ENCODE measurements around the gene RAB40C. TPM values are rescaled to one million over a fixed set of nuclear protein-coding genes. Genes with fewer than 3 reads are reported as not detected.

RAB40C gene
- polyA plus RNA-seq, 12 donors: 8.8 to 25.9 (median 10.6) TPM; not detected in 1

DNA sequence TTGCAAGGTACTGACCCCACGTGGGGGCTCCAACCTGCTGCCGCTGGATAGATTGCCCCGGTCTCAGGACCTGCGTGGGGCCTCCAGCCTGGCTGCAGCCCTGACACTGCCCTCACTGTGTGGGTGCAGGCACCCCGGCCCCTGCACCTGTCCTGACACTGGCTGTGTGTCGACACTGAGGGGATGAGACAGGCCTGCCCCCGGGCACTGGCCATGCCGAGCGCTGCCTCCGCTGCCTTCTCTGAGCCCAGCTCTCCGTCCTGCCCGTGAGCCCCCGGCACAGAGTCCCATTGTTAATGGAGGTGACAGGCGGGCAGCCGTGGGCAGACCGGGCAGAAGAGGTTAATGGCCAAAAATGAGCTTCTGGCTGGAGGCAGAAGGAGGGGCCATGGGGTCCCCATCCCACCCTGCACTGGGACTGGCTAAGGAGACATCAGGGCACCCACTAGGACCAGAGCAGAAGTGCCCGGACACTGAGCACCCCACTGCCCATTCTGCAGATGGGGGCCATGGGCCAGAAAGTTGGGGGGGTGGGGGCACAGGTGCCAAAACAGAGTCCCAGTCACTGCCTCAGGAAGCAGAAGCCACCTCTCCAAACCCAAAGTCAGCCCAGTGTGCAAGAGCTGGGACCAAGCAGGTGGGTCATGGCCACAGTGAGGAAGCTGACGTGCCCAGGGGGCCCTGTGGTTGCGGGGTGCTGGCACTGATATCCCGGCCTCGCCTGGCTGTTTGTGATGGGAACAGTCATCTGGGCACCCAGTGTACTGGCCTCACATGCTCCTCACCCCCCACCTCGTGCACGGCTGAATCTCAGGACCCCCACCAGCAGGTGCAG lies 32.2 kb upstream of the RAB40C start:
- no peak for DNase-seq

DNA sequence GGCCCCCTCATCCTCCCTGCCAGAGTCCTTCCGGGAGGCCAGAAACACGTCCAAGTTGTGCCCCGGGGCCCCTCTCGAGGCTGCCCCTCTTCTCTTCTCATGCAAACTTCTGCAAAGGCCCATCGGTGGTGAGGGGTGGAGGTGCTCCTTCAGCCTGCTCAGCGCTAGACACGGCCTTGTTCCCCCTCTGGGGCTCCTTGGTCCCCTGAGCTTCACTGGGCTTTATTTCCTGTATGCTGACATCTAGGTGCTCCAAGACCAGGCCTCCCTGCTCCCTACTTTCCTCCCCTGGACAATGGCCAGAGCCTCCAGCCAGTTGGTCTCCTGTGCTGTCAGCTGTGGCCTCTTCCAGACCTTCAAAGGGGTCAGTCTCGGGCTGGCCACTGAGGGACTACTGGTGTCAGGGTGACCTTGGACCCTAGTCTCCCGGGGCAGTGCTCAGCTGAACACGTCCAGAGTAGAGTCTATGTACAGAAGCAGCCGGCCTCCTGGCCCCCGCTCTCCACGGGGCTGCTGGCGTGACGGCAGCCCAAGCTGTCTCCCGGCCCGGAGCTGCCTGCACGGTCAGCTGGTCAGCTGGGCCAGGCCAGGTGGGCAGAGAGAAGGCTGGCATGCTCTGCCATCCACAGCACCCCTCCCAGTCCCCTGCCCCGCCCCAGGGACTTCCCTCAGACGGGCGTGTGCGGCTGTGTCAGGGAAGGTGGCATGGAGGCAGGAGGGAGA lies 31.4 kb upstream of the RAB40C start:
- DNase-seq: no peak

DNA sequence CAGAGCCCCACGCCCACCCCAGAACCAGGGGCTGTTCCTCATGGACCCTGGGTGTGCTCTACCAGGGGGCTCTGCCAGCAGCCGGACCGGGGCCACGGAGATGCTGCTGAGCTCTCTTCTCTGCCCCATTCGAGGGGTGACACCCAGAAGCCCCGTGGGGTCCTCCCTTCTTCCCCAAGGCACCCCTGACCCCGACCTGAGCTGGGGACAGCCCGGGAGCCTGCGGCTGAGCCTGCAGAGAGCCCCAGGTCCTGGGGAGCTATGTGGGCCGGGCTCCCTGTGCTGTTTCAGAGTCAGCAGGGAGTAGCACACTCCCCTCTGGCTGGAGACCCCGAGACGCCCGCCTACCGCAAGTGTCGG lies 30.9 kb upstream of the RAB40C start:
- no peak for DNase-seq

DNA sequence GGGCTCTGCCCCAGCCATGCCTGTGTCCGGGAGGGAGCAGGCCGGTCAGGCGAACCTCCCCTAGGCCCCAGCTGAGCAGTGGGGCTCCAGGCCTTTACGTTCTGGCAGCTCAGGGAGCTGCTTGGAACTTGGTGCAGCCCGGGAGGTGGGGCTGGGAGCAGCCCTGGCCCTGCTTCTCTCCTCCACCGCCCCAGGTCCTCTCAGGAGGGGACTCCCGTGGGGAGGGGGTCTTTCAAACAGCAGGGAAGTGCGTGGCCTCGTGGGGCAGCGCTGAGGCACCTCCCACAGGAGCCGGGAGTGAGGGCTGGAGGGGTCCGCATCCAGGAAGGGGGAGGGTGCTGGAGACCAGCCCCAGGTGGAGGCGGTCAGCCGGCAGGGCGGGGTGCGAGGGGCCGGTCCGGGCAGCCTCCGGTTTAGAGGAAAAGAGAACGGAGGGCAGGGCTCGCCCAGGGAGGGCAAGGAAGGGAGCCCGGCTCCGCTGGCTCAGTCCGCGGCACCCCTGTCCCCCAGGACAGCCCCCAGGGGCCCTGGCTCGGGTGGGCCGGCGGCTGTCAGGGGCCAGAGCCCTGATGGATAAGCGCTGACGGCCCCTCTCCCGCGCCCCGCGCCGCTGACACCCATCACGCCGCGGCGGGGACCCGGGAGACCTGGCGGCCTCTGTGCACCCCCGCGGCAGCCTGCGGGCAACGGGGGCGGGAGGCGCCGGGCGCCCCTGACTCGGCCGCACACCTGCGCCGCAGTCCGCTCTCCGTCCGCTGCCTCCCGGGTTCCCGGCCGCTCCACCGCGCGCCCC lies 30.3 kb upstream of the RAB40C start:
- DNase-seq: no peak

DNA sequence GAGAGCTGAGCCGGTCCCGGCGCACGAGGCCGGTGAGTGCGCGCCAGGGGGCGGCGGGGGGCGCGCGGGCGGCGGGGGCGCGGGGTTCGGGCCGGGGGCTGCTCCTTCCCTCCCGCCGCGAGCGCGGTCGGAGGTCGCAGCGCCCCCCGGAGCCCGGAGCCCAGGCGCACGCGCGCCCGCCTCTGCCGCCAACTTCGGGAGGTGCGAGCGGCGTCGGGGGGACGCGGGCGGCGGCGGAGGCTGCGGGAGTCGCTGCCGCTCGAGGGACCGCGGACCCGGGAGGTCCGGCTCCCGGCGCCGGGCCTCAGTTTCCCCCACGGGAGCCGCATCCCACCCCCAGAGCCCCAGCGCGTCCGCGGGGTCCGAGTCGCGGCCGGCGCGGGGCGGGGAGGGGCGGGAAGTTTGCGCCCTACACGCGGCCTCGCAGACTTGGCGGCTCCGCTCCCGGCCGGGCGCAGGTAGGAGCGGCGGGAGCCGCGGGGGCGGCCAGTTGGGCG lies 29.6 kb upstream of the RAB40C start, which contains the start of gene PRR35:
TSS of gene PRR35 (plus strand) at position 191 of the 497 bp plus-strand sequence. CDS start 2,901 bp downstream, outside the sequence.
- no peak for DNase-seq

DNA sequence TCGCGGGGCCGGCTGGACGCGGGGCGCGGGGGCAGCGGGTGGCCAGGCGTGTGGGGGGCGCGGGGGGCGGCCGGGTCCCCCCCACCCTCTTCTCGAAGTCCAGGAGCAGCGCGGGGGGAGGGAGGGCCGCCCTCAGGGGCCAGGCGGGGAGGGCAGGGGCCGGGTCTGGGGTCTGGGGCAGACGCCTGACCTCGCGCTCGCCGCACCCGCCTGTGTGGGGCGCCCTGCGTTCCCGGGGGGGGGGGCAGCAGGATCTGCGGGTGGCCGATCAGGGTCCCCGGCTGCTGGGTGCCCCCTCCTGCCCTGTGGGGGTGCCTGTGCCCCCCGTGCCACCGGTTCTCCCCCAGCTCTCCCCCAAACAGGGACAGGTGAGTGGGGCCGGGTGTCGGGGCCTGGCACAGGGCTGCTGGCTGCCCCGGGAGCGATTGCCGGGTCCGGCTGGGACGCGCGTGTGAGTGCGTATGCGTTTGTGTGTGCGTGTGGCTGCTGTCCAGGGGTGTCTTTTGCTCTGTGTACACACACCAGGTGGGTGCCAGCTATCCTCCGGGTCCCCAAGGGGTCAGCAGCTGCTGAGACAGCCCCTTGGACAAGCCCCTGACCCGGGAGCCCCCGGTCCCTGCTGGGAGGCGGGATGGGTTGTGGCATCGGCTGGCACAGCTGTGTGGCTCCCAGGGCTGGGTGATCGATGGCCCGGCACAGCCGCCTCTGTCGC lies 29.0 kb upstream of the RAB40C start:
- DNase-seq: no peak

DNA sequence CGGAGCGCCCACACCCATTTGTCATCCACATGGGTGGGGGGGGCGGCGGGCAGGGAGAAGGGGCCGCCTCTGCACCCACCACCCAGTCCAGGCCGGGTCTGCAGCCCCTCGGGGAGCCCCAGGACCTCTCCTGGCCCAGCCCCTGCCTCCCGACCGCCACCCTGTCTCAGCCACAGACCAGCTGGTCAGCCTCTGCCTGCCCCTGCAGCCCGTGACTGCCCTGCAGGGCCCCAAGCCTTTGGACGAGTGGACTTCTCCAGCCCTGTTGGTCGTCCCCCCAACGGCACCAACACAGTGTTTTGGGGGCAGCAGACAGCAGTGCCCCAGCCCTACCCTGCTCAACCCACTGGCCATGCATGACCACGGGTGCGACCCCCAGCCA lies 28.5 kb upstream of the RAB40C start:
- DNase-seq: no peak

DNA sequence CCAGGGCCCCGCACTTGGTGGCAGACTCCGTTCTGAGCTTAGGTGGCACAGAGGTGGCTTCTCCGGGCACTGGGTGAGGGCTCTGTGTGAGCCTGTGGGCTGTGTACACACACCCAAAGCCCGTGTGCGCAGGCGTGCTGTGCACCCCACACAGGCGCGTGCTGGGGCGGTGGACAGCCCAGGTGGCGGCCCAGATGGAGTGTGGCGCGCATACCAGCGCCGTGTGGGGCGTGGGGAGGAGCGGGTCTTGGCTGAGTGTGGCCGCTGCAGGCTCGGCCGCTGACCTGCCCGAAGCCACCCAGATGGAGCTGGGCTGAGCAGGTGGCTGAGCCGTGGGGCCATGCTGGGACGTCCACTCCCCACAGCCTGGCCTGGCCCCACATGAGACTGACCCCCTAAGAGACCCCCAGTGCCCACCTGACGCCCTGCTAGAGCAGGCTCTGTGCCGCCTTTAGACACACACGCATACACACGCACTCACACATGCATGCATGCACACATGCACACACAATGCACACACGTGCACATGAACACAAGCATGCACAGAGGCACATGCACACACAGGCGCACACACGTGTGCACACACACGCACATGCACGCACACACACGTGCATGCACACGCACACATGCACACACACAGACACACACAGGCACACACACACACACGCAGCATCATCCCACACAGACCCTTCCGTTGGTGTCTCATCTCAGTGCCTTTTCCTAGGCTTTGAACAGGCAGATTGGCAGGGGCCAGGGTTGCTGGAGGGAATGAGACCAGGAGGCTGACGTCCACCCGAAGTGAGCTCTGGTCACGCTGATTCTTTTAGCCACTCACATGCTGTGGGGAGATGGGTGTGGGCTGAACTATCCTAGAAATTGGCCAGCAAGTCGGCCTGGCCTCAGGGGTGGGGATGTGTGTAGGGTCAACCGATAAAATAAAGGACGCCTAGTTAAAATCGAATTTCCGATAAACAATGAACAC lies 27.6 kb upstream of the RAB40C start:
- no peak for DNase-seq

DNA sequence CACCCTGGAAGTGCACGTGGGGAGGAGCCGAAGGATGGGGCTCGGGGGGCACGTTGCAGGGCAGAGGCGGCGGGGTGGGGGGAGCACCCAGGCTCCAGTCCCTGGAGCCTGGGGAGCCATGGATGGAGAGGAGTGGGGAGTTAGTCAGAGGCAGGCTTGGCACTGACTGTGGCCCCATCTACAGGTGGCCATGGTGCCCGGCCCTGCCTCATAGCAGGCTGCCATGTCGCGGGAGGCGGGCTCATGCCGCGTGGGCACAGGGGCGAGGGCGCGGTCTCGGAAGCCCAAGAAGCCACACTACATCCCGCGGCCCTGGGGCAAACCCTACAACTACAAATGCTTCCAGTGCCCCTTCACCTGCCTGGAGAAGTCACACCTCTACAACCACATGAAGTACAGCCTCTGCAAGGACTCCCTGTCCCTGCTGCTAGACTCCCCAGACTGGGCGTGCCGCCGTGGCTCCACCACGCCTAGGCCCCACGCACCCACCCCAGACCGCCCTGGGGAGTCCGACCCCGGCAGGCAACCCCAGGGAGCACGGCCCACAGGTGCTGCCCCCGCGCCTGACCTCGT lies 26.7 kb upstream of the RAB40C start:
- DNase-seq: no peak

DNA sequence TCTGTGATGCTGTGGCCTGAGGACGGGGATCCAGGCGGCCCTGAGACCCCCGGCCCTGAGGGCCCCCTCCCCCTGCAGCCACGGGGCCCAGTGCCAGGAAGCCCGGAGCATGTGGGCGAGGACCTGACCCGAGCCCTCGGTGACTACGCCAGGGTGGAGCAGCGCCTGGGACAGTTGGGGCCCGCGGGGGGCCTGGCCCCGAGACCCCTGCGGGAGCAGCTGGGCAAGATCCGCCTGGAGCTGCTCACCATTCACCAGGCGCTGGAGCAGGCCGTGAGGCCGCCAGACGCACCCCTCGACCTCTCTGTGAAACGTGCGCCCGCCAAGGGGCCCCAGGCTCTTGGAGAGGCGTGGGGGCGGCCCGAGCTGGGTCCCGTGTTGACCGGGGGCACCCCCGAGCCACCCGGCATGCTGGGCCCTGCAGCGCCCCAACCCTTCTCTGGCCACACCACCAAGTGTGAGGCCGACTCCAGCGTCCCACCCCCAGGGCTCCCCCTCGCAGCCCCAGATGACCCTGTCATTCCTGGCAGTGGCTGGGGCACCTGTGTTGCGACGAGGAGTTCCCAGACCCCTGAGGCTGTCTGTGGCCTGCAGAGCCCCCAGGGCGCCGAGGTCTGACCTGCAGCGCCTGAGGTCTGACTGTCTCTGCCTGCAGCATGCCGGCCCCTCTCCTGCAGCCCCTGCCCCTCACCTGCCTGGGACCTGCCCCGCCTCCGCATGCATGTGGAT lies 25.0 kb upstream of the RAB40C start:
- DNase-seq: no peak

DNA sequence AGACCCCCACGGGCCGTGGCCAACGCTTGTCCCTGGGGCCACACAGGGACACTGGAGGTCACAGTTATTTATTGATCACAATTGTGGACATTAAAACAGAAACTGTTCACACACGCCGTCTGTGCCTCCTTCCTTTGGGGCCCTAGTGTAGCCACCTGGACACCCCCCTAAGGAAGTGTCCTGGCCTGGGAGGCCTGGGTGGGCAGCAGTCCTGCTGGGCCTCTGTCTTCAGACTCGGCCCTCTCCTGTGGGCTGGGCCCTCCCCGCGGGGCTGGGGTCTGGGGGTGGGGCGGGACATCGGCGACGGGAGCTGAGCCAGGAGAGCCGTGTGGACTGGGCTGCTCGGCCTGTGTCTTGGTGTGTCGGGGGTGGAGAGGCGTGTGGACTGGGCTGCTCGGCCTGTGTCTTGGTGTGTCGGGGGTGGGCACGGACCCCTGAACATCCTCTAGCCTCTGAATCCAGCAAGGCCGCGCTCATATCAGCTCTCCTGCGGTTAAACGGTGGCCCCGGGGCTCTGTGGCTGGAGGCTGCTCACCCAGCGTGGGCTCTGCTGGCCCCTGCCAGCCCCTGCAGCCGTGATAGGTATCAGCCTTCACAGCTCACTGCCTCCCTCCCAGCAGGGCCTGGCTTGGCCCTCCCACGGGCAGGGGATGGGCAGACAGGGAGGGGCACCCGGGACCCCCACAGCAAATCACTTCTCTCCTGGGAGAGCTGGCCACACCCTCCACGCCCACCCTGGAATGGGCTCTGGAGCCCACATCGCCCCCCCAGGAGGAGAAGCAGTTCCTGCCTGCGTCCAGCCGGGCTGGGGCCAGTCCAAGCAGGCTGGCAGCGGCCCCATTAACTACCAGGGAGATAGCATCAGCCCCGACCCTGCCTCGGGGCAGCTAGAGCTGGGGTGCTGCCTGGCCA lies 24.2 kb upstream of the RAB40C start:
- DNase-seq: no peak

DNA sequence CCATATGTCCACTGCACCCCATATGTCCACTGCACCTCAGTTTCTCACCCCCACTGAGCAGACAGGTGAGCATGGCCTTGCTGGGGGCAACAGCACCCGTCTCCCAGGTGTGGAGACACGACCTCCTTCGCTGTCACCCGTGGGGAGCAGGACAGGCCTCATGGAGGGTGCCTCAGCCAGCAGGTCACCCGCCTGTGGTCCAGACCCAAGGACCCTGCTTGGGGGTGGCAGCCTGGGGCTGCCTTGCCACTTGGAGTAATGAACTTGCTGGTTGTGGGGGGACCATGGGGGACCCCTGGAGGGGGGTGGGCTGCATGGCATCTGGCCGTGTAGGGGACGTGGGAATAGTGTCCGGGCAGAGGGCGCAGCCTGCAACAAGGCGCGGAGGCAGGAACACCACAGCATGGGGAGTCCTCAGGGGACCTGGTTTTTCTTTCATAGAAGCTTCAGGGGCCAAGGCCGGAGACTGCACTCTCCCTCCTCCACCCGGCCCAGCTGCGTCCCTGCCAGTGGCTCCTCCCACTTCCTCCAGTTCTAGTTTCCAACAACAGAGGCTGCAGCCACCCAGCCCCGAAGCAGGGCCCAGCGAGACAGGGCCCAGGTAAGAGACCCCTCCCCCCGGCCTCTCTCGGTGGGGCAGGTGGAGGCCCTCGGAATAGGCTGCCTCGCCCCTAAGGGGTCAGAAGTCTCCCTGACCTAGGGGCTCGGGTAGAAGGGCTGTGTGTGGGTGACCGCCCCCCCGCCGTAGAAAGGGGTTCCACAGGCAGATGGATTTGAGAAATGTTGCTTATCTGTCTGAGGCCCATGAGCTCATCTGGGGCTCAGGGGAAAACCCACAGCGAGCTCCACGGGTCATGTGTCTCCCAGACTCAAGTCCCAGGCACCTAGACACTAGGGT lies 23.1 kb upstream of the RAB40C start, which contains the start of gene NHLRC4:
TSS of gene NHLRC4 (plus strand) at position 531 of the 898 bp plus-strand sequence. CDS start 1,043 bp downstream, outside the sequence.
- peak; percentile 78 for DNase-seq

DNA sequence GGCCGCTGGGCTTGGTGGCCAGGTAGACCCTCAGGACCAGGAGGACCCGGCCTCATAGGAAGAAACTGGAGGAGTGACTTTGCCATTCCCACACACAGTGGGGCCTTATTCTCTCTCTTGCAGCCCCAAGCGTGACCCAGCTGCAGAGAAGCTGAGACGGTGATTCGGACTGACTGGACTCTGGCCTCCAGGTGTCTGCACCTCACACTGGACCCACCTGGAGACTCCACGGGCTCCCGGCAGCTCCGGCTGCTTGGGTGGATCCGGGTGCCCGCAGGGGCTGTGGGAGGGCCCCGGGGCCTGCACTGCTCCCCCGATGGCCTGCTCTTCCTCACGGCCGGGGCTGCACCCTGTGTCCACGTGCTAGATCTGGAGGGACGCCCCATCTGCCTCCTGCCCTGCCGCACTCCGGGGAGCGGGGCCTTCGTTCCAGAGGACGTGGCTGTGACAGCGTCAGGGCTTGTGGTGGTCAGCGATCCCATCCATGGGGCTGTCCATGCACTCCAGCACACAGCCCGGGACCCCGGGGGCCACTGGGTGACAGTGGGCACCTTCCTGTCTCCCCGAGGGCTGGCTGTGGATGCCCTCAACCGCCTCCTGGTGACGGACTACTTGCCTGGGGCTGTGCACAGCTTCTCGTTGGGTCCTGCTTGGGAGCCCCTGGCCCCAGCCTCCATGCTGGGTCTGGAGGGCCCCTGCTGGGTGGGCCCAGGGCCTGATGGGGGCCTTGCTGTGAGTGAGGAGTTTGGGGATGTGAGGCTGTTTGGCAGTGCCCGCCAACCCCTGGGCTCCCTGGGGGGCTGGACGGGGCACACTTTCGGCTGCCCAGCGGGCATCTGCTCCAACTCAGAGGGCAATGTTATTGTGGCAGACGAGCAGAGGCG lies 22.3 kb upstream of the RAB40C start:
- no peak for DNase-seq

DNA sequence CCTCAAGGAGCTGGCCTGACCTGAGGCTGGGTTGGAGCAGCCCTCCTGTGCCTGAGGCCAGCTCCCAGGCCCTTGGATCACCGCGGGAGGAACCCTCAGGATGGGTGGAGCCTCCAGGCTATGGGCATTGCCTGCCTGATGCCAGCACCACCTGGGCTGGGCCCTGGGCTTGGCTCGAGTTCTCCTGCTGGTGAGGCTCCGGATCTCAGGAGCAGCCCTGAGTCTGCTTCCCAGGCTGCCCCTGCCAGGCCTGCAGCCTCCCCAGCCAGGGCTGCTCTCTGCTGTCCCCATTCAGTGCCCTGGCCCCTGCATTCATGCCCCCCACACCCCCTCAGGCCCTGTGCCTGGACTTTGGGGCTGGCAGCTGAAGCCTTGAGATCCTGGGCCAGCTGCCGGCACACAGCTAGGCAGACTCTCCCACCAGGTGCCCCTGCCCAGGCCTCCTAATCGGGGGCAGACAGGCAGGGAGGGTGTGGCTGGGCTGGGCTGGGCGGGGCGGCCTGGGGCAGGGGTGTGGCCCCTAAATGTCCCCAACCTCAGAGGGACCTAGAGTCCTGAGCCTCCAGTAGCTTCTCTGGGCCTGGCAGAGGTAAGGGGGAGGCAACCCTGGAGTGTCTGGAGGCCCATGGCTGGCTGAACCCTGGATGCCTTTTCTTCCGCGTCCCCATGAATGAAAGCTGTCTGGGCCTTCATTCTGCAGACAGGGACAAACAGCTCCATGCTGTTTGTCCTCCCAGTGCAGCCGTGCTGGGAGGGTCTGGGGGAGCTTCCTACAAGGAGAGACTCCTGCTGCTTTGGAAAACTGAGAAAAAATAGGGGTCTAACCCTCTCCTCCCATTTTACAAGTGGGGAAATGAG lies 21.2 kb upstream of the RAB40C start:
- no peak for DNase-seq
